IPS-18c (cell line): ENCODE data around the gene NTSR1.

ENCODE experiments used
- H3K4me3 ChIP-seq: 2 replicates; pipeline ENCODE4 v1.7.0; 2013; ENCODE audit warnings: low read depth, mild to moderate bottlenecking, low read length, moderate library complexity; ENCODE audit not compliant: insufficient read depth
- H3K9me3 ChIP-seq: one replicate; pipeline ENCODE4 v1.6.1; 2013; ENCODE audit warnings: mild to moderate bottlenecking, low read length, moderate library complexity; ENCODE audit not compliant: control insufficient read depth, insufficient read depth

NTSR1 gene

DNA sequence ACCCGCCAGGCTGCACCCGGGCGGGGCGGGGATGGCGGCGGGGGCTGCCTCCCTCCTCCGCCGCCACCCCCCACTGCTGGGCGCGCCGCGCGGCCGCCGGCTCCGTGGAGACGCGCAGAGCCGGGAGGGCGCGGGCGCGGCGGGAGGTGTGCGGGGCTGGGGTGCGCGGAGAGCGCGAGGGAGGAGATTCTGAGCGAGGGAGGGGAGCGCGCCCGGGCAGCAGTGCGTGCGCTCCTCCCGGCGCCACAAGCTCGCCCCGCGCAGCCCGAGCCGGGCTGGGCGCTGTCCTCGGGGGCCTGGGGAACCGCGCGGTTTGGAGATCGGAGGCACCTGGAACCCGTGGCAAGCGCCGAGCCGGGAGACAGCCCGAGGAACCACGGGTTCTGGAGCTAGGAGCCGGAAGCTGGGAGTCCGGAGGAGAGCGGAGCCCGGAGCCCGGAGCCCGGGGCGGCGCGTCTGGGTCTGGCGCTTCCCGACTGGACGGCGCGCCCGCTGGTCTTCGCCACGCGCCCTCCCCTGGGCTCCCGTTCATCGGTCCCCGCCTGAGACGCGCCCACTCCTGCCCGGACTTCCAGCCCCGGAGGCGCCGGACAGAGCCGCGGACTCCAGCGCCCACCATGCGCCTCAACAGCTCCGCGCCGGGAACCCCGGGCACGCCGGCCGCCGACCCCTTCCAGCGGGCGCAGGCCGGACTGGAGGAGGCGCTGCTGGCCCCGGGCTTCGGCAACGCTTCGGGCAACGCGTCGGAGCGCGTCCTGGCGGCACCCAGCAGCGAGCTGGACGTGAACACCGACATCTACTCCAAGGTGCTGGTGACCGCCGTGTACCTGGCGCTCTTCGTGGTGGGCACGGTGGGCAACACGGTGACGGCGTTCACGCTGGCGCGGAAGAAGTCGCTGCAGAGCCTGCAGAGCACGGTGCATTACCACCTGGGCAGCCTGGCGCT lies at the start of gene NTSR1:
TSS of gene NTSR1 (plus strand) at position 246 of the 946 bp plus-strand sequence. CDS start at position 618, 372 bp downstream.
- H3K4me3 ChIP-seq: peak within 1 kb of the TSS; percentile 47
- no peaks in the 10 kb centered on the region for H3K9me3 ChIP-seq

DNA sequence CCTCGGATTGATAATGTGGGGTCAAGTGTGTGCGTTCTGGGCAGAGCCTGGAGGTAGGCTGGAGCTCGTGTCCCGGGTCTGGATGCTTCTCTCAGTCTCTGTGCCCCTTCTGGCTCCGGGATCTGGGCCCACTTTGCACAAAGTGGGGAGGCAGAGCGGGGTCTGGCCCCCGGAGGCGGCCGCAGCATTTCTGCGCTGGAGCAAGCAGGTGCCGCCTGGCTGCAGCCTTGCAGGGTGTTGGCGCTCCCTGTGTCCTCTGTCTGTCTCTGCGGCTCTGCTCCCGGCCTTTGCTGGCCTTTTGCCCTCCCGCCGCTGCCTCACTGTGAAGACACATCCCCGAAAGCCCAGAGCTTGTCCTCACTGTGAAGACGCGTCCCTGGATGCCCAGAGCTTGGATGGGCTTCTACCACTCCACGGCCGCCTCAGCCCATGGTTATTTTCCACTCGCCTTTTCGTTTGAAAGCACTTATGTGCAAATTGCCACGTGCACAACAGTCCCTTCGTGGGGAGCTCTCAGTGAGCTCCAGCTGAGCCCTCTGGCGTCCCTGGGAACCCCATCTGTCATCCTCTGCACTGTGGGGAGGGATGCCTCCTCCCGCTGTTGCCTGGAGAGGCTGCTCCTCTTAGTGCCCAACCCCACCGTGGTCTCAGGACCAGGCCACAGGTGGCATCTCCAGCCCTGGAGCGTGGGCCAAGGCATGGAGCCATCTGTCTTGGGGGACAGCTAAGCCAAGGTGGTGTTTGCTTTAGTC lies 49.0 kb upstream of the NTSR1 start:
- H3K4me3 ChIP-seq: no peak overlapping the region
- H3K9me3 ChIP-seq: no peaks in the 10 kb centered on the region

DNA sequence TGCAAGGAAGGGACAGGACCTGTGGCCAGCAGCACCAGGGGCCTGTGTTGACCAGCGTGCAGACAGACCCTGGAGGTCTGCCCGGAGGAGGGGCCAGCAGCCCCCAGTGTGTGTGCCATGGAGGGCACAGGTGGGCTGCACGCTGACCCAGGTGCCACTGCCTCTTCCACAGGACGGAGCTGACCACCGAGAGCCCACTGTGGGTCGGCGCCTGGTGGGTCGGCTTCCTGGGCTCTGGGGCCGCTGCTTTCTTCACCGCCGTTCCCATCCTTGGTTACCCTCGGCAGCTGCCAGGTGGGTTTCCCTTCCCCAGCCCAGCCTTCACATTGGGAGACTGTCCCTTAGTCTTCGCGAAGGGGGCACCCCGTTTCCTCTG lies 48.4 kb upstream of the NTSR1 start:
- Histone ChIP-seq H3K9me3 (no peaks in the 10 kb centered on the region), H3K4me3 (no peak overlapping the region)

DNA sequence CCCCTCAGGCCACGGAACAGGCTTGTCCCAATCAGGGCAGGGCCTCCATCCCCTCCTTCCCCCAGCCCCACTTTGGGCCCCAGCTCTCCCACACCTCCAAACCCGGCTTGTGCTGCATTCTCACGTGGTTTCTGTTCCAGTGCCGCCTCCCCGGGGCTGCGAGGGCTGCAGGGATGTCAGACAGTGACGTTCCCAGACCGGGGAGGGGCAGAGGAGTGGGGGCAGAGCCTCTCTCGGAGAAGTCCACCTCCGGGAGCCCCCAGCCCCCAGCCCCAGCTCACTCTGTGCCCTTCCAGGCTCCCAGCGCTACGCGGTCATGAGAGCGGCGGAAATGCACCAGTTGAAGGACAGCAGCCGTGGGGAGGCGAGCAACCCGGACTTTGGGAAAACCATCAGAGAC lies 47.9 kb upstream of the NTSR1 start:
- no peaks in the 10 kb centered on the region for H3K9me3 ChIP-seq

DNA sequence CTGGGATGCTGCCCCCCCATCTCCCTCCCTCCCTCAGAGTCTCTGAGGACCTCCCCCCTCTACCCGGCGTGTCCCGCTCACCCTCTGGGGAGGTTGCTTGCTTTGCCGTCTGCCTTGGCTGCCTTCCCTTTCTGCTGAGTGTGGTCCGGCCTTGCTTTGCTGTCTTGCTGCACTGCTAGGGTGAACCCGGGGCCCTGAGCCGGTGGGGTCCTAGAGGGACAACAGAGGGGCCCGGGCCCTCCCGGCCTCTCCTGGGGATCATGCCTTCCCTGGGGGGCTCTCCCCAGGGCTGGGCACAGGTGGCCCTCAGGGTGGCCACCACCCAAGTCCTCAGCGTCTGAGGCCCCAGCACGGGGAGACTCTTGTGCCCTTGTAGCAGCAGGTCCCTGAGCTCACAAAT lies 47.0 kb upstream of the NTSR1 start:
- H3K9me3 ChIP-seq: no peaks in the 10 kb centered on the region
- H3K4me3 ChIP-seq: no peak overlapping the region

More for the DNA sequence above, 47.9 kb upstream of the NTSR1 start:
- no peak overlapping the region for H3K4me3 ChIP-seq

DNA sequence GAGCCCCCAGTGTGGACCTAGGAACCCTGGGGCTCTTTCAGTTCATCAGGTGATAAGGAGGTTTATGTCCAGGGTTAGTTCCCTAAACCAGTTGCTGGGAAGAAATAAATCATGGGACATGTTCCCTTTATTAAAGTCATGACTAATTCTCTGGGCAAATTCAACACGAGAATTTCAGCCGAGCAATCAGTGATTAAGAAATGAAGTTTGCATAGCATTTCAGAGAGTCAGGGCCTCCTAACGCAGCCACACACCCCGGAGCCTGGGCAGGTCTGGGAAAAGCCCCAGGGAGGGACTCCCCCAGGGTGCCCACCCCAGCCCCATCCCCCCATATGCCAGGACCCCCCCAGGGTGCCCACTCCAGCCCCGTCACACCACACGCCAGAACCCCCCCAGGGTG lies 46.2 kb upstream of the NTSR1 start:
- no peaks in the 10 kb centered on the region for H3K9me3 ChIP-seq
- no peak overlapping the region for H3K4me3 ChIP-seq

DNA sequence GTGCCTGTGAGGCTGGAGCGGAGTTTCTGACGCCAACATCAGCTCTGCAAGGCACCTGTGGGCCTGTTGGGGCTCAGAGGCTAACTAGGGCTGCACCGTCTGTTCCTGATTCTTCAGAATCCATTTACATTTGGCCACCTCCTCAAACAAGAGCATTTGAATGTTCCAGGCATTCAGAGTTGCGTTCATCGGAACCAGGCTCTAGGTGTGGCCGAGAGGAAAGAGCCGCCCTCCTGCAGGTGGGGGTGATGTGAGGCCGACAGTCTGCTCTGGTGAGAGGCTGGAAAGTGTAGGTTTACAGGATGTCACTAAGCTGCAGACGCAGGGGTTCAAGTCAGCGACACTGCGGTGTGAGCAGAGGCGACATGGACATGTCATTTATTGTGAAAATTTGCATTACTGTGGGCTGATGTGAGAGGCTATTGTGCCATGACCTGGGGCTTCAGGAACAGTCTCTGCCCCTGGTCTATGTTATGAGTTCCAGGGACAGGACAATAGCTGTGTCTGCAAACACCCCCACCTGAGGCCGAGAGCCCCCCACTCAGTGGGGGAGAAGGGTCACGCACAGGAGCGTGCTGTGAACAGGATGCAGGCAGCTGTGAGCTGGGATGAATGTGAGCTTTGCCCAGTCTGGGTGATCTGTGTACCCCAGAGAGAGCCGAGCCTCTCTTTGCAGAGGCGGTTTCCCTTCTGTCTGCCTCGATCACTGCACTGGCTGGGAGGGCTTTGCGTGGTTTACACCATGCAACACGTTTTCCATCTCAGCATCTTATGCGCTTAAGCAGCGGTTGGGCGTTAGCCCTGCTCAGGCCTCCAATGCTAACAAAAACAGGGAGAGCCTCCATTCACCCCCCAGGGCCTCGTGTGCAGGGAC lies 45.3 kb upstream of the NTSR1 start:
- Histone ChIP-seq H3K4me3 (no peak overlapping the region), H3K9me3 (no peaks in the 10 kb centered on the region)

DNA sequence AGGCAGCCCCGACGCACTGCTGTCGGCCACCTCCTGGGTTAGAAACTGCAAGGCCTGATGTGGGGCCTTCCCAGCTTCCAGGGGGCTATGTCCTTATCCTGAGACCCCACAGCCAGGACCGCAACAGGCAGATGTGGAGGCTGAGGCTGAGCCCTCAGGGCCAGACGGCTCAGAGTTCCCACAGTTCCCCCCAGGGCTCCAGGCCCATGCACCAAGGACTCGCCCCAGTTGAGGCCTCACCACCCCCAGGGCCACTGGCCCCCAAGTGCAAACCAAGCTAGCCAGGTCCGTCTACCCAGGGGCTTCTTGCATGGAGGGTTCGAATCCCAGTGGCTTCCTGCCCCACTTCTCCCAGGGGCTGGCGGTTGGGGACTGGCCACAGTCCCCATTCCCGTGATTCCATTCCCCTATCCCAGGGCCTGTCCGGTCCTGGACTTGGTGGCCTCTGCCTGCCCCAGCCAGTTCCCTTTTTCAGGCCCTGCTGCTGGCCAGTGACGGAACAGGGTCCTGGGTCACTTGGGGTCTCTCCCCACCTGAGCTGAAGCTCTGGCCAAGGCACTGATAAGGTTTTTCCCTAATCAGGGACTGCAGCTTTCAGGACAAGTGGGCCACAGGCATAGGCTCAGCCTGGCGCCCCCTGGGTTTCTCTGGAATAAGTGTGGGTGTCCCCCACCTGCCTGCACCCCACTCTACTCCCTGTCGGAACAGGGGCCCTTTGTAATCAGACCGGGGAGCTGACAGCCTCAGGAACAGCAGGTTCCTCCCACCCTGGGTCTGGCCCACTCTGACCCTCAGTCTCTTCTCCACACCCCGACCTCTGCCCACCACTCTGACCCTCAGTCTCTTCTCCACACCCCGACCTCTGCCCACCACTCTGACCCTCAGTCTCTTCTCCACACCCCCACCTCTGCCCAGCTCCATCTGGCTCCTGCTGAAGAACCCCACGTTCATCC lies 44.3 kb upstream of the NTSR1 start:
- H3K4me3 ChIP-seq: no peak overlapping the region
- no peaks in the 10 kb centered on the region for H3K9me3 ChIP-seq

DNA sequence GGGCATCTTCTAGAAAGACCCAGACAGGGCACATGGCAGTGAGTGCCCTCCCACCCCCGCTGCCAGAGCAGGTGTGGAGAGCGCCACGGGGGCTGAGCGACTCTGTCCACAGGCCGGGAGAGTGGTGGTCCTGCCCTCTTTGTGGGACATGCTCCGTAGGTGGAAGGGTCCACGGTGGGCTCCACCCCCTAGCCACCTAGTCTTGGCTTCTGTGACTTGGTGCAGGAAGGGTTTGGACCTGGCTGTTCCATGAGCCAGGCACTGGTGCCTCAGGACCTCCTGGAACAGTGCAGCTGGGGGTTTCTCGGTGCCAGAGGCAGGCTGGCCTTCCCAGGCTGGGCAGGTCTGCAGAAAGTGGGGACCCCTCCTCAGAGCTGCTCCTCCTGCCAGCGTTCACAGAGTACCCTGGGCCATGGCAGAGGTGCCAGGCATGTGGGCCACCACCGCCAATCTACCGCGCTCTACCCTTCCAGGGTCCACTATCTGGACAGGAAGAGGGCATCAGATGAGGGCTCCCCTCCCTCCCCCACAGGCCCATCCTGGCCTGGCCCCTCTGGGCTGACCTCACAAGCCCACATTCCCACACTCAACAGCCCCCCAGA lies 43.4 kb upstream of the NTSR1 start:
- H3K9me3 ChIP-seq: no peaks in the 10 kb centered on the region
- H3K4me3 ChIP-seq: no peak overlapping the region

DNA sequence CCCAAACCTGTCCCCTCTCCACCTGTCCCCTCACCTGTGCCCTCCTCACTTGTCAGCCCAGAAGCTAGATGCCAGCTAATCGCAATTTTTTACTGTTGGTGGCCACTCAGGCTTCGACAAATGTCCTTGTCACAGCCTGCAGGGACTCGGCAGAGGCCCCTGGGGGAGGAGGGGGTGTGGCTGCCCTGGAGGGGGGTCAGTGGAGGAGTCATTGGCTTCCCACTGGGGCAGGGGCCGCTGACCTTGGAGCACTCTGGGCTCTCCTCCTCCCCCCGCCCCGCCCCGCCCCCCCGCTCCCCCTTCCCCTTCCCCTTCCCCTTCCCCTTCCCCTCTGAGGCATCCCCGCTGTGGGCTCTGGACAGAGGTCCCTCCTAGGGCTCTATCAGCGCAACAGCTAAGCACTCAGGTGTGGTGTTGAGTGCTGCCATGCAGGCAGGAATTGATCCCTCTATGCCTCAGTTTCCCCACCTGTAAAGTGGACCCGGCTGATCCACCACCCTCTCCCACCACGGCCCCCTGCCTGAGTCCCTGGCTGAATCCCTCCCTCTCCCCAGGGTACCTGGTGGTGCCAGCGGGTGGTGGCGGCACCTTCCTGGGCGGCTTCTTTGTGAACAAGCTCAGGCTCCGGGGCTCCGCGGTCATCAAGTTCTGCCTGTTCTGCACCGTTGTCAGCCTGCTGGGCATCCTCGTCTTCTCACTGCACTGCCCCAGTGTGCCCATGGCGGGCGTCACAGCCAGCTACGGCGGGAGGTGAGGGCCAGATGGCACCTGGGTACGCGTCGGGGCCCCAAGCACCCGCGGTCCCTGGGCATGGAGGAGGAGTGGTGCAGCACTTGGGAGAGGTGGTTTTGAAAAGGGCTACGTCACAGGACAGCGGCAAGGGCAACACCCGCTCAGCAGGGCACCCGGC lies 42.6 kb upstream of the NTSR1 start:
- H3K9me3 ChIP-seq: no peaks in the 10 kb centered on the region
- no peak overlapping the region for H3K4me3 ChIP-seq

DNA sequence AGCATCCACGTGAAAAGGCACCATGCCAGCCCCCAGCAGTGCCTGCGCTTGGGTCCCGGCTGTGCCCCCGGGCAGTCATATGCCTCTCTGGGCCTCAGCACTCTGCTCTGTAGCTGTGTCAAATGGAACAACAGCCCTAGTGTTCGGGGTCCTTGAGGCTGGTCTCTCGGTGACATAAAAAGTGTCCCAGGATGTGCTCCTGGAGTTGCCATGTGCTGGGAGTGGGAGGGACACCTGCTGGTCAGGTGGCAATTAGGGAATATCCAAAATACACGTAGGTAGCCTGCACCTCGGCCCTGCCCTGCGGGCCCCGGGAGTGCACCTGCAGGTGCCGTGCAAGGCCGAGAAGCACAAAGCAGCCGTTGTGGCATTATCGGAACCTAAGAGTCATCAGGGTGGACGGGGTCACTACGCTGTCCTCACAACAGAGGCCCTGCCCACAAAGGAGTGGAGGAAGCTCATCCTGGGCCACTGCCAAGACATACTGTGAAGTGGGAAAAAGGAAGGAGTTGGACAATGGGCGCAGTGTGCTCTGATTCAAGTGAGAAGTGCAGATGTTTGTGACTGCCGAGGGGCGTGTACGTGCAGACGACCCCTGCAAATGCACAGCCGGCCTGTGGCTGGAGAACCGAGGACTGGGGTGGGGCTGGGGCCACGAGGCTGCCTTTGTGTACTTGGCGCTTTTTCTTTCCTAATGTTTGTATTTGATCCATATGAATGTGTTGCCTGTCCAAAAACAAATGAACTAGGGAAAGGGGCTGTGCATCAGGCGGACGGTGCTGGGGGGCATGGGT lies 41.7 kb upstream of the NTSR1 start:
- Histone ChIP-seq H3K9me3 (no peaks in the 10 kb centered on the region), H3K4me3 (no peak overlapping the region)

DNA sequence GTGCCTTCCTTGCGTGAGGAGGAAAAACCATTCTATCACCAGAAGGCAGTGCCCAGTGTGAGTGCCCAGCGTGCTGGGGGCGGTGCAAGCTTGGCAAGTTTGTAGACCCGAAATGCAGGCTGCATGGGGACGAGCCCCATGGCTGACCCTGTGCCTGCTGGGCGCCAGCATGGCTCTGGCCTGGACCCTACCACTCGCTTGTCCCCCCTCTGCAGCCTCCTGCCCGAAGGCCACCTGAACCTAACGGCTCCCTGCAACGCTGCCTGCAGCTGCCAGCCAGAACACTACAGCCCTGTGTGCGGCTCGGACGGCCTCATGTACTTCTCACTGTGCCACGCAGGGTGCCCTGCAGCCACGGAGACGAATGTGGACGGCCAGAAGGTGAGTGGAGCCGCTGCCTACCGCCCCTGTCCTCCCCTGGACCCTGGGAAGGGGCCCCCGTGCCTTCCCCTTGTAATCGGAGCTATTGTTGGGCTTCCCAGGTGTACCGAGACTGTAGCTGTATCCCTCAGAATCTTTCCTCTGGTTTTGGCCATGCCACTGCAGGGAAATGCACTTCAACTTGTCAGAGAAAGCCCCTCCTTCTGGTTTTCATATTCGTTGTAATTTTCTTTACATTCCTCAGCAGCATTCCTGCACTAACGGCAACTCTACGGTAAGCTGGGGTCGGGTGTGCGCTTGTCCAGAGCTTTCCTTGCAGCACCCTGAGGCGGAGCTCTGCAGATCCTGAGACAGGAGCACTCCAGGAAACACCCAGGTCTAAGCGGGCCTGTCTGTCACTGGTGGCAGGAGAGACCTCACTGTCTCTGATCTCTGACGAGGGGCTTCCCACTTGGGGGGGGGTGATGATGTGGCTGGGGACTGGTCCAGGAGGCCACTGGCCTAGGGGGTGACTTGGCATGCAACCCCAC lies 40.9 kb upstream of the NTSR1 start:
- no peaks in the 10 kb centered on the region for H3K9me3 ChIP-seq
- H3K4me3 ChIP-seq: no peak overlapping the region

DNA sequence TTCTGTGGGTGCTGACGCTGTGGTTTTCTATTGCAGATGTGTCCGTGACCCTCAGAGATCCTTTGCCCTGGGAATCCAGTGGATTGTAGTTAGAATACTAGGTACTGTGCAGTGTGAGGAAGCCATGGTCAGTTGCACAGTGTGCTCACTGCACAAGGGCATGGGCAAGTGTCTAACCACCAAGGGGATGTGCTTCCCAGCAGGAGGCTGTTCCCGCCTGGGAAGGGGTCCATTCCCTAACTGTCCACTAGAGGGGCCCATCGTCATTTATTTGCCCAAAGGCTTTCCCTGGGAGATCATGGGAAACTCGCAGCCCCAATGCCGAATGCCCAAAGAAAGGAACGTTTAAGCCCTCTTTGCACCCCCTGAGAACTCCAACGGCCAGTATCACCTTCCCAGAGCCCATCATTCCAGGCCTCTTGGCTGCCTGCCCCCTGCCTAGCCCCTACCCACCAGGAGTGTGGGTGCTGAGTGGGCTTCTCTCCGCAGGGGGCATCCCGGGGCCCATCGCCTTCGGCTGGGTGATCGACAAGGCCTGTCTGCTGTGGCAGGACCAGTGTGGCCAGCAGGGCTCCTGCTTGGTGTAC lies 40.1 kb upstream of the NTSR1 start:
- Histone ChIP-seq H3K9me3 (no peaks in the 10 kb centered on the region), H3K4me3 (no peak overlapping the region)
